ENCODE results near the gene MAML3. TPM values are rescaled to one million over a fixed set of nuclear protein-coding genes. Genes with fewer than 3 reads are reported as not detected.
A peak's percentile ranks its signal among the peaks of the same experiment; 100 is the strongest.

MAML3 gene
- total and polyA plus RNA-seq, 10 donors, result 0.63 to 18.4 (median 12.7) TPM

DNA sequence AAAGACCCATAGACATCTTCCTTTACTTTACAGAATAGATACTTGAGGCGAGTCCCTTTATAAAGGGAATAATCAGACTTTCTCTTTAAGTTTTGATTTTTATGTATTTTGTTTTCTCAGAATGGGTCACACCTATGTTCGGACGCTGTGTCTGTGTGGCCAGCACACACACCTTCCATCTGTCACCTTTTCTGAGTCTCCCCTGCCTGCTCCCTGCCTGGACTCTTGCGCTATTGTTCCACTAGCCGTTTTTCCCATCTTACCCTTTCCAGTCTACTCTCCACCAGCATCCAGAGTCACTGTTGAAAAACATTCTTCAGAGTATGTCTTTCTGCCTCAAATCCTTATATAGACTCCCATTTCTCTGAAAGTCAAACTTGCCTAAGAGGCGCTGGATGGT, 236.1 kb downstream of the MAML3 start:
- peaks cover 9 to 70% (median 48%) of the 10 kb centered on the region in 6 donors for H3K4me1 ChIP-seq

DNA sequence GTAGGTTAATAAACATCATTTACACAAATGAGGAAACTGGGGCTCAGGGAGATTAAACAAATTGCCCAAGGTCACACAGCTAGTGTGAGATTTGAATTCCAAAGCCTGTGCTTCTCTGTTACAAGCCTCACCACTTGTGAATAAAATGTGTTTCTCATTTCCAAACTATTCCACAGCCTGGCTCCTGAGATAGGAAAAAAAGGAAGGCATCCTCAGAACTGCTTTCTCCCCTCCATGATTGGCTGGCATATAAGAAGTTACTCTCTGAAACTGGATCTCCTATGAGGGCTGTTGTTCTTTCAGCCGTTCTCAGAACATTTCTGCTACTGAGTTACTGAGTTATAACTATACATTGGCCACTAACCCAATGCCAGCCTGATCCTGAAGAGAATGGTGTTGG, 237.9 kb downstream of the MAML3 start:
- DNase-seq, result no peak
- H3K4me3 ChIP-seq, result no peak overlapping the region
- TF ChIP-seq POLR2AphosphoS5 (IDR thresholded peaks at IDR 0.05) (no peak), POLR2A (IDR thresholded peaks at IDR 0.05) (no peak)
- TF ChIP-seq, protein P1, sequence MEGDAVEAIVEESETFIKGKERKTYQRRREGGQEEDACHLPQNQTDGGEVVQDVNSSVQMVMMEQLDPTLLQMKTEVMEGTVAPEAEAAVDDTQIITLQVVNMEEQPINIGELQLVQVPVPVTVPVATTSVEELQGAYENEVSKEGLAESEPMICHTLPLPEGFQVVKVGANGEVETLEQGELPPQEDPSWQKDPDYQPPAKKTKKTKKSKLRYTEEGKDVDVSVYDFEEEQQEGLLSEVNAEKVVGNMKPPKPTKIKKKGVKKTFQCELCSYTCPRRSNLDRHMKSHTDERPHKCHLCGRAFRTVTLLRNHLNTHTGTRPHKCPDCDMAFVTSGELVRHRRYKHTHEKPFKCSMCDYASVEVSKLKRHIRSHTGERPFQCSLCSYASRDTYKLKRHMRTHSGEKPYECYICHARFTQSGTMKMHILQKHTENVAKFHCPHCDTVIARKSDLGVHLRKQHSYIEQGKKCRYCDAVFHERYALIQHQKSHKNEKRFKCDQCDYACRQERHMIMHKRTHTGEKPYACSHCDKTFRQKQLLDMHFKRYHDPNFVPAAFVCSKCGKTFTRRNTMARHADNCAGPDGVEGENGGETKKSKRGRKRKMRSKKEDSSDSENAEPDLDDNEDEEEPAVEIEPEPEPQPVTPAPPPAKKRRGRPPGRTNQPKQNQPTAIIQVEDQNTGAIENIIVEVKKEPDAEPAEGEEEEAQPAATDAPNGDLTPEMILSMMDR (IDR thresholded peaks at IDR 0.05 in 8 of 11, conservative IDR thresholded peaks at IDR 0.05 in 3 of 11), result no peak
- no peak overlapping the region for H3K27ac ChIP-seq
- WGBS, 5 donors, result 83 to 100% (median 85%) methylated on average over 1 of the region's 1 CpG
- H3K4me1 ChIP-seq, result peaks cover 0 to 61% (median 45%) of the 10 kb centered on the region in 6 donors
- no peaks in the 10 kb centered on the region for H3K36me3 ChIP-seq
- no peaks in the 10 kb centered on the region for H3K9me3 ChIP-seq
- H3K27me3 ChIP-seq (replicated peaks in 1 of 7), result no peaks in the 10 kb centered on the region
- intact Hi-C loops (cut with DNase I; ENCODE audit: low total_unique reads), result no loop called here

More for the DNA sequence above, 236.1 kb downstream of the MAML3 start:
- 92 to 97% (median 93%) methylated on average over 6 of the region's 6 CpGs for WGBS, 5 donors
- no peak overlapping the region for H3K4me3 ChIP-seq
- no peak for DNase-seq
- TF ChIP-seq, protein P1 (IDR thresholded peaks at IDR 0.05 in 8 of 11, conservative IDR thresholded peaks at IDR 0.05 in 3 of 11), result no peak
- TF ChIP-seq POLR2AphosphoS5 (IDR thresholded peaks at IDR 0.05), result no peak
- no peak for TF ChIP-seq POLR2A (IDR thresholded peaks at IDR 0.05)
- H3K36me3 ChIP-seq, result no peaks in the 10 kb centered on the region
- peak overlapping the region in 5 of 8 donors; percentile 61 to 75 (median 73) for H3K27ac ChIP-seq
- H3K9me3 ChIP-seq, result no peaks in the 10 kb centered on the region
- intact Hi-C loops (cut with DNase I; ENCODE audit: low total_unique reads), result no loop called here
- H3K27me3 ChIP-seq (replicated peaks in 1 of 7), result no peaks in the 10 kb centered on the region

DNA sequence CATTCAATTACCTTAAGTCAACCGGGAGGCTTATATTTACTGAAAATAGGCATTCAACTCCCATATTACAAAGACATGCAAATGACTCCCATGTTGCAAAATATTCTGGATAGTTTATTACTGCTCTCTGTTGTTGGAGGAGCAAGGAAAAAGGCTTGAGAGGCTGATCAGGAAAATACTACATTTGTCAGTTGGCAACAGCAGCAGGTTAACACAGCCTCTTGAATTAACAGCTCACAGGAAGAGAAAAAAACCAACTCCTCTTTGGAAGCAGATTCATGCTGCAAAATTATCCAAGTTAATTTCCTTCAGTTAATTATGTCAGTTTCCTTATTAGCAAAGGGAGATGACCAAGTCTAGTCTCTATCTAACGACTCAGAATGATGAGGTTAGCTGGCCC, 238.9 kb downstream of the MAML3 start:
- peaks cover 0 to 58% (median 37%) of the 10 kb centered on the region in 6 donors for H3K4me1 ChIP-seq
- no peaks in the 10 kb centered on the region for H3K36me3 ChIP-seq
- intact Hi-C loops (cut with DNase I; ENCODE audit: low total_unique reads), result no loop called here

DNA sequence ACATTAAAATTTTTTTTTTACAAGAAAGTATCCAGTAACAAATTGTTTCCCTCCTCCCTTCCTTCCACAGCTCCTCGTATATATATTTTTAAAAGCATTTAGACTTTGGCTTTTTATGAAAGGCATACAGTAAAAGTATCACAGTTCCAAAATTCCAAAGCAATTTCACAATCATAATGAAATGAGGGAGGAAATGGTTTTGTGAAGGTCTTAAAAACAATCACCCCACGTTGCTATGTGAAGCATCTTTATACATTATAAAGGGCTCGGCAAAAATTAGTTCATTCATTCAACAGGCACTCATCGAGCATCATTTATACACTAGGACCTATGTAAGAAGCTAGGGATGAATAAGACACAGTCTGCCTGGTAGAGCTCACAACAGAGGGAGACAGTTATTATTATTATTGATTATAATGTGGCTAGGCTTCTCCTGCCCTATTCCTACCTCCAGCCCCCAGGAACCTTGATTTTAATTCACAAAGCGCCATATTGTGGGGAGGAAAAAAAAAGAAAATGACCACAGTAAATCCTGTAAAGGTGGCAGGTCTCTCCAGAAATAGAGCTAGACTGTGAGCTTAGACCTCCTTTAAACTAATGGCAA, 239.9 kb downstream of the MAML3 start:
- WGBS, 5 donors, result 49 to 68% (median 64%) methylated on average over 5 of the region's 5 CpGs
- no peaks in the 10 kb centered on the region for H3K9me3 ChIP-seq
- no peaks in the 10 kb centered on the region for H3K36me3 ChIP-seq
- H3K27me3 ChIP-seq (replicated peaks in 1 of 7), result no peaks in the 10 kb centered on the region
- TF ChIP-seq POLR2AphosphoS5 (IDR thresholded peaks at IDR 0.05), result no peak
- no peak for TF ChIP-seq POLR2A (IDR thresholded peaks at IDR 0.05)
- TF ChIP-seq, protein P1 (IDR thresholded peaks at IDR 0.05 in 8 of 11, conservative IDR thresholded peaks at IDR 0.05 in 3 of 11), result no peak
- peaks cover 0 to 49% (median 27%) of the 10 kb centered on the region in 6 donors for H3K4me1 ChIP-seq
- DNase-seq, result no peak
- H3K4me3 ChIP-seq, result no peak overlapping the region
- H3K27ac ChIP-seq, result peak overlapping the region in 7 of 8 donors; percentile 28 to 61 (median 35)
- intact Hi-C loops (cut with DNase I; ENCODE audit: low total_unique reads), result no loop called here

More for the DNA sequence above, 238.9 kb downstream of the MAML3 start:
- Histone ChIP-seq H3K4me3 (no peak overlapping the region), H3K9me3 (no peaks in the 10 kb centered on the region), H3K27me3 (replicated peaks in 1 of 7) (no peaks in the 10 kb centered on the region), H3K27ac (peak overlapping the region in 4 of 8 donors; percentile 39 to 61 (median 54))
- TF ChIP-seq POLR2AphosphoS5 (IDR thresholded peaks at IDR 0.05) (no peak), POLR2A (IDR thresholded peaks at IDR 0.05) (no peak)
- TF ChIP-seq, protein P1 (IDR thresholded peaks at IDR 0.05 in 8 of 11, conservative IDR thresholded peaks at IDR 0.05 in 3 of 11), result no peak
- no peak for DNase-seq
- WGBS, 5 donors, result 48 to 73% (median 62%) methylated on average over 2 of the region's 2 CpGs

All from spleen (tissue), 11 donors.